Measurements from ENCODE around the gene GAB1.

DNA sequence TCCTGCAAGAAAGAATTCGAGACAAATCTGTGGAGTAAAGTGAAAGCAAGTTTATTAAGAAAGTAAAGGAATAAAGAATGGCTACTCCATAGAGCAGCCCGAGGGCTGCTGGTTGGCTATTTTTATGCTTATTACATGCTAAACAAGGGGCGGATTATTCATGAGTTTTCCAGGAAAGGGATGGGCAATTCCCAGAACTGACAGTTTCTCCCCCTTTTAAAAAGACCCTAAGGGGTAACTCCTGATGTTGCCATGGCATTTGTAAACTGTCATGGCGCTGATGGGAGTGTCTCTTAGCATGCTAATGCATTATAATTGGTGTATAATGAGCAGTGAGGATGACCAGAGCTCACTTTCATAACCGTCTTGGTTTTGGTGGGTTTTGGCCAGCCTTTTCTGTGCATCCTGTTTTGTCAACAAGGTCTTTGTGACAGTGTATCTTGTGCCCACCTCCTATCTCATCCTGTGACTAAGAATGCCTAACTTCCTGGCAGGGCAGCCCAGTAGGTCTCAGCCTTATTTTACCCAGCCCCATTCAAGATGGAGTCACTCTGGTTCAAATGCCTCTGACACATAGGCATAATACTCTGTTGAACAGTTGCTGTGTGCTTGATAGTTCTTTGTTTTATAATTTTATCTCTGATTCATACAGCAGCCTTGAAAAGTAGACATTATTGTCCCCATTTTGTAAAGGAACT is 25.8 kb downstream of the GAB1 start:
- TF ChIP-seq, protein P1, sequence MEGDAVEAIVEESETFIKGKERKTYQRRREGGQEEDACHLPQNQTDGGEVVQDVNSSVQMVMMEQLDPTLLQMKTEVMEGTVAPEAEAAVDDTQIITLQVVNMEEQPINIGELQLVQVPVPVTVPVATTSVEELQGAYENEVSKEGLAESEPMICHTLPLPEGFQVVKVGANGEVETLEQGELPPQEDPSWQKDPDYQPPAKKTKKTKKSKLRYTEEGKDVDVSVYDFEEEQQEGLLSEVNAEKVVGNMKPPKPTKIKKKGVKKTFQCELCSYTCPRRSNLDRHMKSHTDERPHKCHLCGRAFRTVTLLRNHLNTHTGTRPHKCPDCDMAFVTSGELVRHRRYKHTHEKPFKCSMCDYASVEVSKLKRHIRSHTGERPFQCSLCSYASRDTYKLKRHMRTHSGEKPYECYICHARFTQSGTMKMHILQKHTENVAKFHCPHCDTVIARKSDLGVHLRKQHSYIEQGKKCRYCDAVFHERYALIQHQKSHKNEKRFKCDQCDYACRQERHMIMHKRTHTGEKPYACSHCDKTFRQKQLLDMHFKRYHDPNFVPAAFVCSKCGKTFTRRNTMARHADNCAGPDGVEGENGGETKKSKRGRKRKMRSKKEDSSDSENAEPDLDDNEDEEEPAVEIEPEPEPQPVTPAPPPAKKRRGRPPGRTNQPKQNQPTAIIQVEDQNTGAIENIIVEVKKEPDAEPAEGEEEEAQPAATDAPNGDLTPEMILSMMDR (IDR thresholded peaks at IDR 0.05; ENCODE audit: low read depth, low read length, missing input control) = no peak
- no peak for TF ChIP-seq EGR1 (IDR thresholded peaks at IDR 0.05; ENCODE audit: low read depth in 2 of 2)
- no peak for TF ChIP-seq SP1 (IDR thresholded peaks at IDR 0.05)
- TF ChIP-seq JUND (IDR thresholded peaks at IDR 0.05) = no peak
- no peak for TF ChIP-seq FOXA2 (IDR thresholded peaks at IDR 0.05)
- no peak for TF ChIP-seq TAF1 (conservative IDR thresholded peaks at IDR 0.05)
- TF ChIP-seq RAD21 (IDR thresholded peaks at IDR 0.05) = no peak
- TF ChIP-seq, protein P2, sequence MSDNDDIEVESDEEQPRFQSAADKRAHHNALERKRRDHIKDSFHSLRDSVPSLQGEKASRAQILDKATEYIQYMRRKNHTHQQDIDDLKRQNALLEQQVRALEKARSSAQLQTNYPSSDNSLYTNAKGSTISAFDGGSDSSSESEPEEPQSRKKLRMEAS (IDR thresholded peaks at IDR 0.05) = no peak
- TF ChIP-seq GABPA (IDR thresholded peaks at IDR 0.05 in 1 of 2, conservative IDR thresholded peaks at IDR 0.05 in 1 of 2) = no peak
- TF ChIP-seq, protein P3, sequence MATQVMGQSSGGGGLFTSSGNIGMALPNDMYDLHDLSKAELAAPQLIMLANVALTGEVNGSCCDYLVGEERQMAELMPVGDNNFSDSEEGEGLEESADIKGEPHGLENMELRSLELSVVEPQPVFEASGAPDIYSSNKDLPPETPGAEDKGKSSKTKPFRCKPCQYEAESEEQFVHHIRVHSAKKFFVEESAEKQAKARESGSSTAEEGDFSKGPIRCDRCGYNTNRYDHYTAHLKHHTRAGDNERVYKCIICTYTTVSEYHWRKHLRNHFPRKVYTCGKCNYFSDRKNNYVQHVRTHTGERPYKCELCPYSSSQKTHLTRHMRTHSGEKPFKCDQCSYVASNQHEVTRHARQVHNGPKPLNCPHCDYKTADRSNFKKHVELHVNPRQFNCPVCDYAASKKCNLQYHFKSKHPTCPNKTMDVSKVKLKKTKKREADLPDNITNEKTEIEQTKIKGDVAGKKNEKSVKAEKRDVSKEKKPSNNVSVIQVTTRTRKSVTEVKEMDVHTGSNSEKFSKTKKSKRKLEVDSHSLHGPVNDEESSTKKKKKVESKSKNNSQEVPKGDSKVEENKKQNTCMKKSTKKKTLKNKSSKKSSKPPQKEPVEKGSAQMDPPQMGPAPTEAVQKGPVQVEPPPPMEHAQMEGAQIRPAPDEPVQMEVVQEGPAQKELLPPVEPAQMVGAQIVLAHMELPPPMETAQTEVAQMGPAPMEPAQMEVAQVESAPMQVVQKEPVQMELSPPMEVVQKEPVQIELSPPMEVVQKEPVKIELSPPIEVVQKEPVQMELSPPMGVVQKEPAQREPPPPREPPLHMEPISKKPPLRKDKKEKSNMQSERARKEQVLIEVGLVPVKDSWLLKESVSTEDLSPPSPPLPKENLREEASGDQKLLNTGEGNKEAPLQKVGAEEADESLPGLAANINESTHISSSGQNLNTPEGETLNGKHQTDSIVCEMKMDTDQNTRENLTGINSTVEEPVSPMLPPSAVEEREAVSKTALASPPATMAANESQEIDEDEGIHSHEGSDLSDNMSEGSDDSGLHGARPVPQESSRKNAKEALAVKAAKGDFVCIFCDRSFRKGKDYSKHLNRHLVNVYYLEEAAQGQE (IDR thresholded peaks at IDR 0.05) = no peak
- TF ChIP-seq YY1 (IDR thresholded peaks at IDR 0.05) = no peak

Data from liver (tissue), 3 donors.